Cerebellar cortex (tissue), 1 donor: ENCODE measurements around the gene VASP.

ENCODE experiments used
- DNase-seq: peaks from one replicate; pipeline ENCODE4 v3.0.0-alpha.2; 2015; ENCODE audit warnings: low spot score

The VASP gene

DNA sequence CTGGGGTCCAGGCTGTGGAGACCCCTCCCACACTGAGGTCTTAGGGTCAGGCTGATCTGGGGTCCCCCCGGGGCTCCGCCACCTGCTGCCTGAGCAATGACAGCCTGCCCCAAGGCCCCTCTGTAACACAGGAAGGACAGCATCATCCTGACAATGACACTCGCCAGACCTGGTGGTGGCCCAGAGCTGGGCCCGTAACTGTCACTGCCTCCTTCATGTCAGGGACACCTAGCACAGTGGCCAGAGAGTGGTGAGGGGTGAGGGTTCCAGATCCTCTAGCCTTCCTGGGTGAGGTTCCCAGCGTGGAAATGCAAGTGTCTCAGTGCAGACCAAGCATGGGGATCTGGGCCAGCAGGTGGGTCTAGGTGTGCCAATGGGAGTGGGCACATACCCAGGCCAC is 49.6 kb downstream of the VASP start:
- no peak for DNase-seq

DNA sequence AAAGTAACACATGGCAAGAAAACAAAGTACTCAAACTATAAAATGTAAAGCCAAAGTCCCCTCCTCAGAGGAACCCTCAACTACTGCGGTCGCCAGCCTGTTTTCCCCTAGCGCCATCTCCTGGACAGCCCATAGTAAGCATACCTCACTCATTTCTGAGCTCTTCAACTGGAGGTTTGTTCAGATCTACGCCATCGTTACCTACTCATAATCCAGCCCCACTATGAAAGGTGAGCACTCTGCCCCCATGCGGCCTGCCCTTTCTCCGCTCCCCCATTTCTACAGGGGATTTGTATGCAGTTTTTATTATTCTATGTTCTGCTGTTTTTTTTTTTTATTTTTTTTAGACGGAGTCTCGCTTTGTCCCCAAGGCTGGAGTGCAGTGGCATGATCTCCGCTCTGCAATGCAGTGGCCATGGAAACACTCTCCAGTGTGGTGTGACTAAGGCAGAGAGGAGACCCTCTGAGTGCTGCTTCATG is 51.2 kb downstream of the VASP start:
- peak; percentile 61 for DNase-seq

DNA sequence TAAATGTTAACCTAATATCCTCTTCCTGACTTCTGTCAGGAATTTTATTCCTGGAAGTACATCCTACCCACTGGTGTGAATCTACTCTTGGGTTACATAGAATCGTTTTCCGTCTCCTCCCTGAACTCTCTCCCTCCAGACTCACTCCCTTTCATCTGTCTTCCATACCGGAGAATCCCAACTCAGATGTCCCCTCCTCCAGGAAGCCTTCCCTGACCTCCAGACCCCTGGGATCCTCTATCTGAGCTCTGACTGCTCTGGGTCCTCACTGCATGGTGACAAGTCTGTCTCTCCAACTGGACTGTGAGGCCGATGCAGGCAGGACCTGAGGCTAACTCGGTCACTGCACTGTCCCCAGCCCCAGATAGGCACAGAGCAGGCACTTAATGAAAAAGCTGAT is 52.8 kb downstream of the VASP start:
- no peak for DNase-seq

DNA sequence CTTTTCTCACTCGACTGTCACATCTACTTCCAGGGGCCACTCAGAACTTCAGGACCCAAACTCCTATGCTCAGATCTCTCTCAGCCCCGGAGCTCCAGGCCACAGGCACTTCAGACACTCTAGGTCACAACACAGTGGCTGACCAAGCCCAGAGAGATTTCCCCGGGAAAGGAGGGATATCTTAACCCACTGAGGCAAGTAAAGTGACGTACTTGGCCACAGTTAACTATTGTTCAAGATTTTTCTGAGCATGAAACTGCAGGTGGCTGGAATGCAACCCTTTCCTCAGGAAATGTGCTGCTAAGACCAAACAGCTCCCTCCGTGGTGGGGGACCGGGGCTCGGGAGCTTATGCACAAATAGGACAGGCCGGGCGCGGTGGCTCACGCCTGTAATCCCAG is 53.4 kb downstream of the VASP start:
- DNase-seq: no peak

DNA sequence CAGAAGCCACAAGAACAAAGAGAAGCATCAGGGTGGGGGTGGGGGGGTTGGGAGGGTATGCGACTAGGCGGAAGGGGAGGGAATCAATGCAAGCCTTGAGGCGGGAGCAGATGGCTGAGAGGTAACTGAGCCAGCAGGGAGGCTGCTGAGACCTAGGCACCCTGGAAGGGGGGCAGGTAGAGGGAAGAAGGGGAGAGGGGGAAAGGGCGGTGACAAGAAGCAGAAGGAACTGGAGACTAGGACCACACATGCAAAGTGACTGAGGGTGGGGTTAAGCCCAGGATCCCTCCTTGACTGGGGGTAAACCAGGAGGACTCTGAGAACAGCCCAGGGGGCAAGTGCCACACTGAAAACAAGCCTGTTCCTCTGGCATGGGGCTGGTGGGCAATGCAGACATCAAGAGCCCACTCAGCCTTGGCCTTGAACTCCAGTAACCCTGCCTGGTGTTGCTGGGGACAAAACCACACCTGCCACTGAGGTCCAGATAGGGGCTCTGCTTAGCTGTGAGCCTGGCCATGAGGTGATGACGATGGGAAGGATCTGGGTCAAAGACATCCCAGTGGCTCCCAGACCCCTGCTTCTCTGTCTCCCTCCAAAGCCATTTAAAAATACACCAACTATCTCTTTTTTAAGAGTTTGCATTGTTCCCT is 57.0 kb downstream of the VASP start:
- DNase-seq: no peak

DNA sequence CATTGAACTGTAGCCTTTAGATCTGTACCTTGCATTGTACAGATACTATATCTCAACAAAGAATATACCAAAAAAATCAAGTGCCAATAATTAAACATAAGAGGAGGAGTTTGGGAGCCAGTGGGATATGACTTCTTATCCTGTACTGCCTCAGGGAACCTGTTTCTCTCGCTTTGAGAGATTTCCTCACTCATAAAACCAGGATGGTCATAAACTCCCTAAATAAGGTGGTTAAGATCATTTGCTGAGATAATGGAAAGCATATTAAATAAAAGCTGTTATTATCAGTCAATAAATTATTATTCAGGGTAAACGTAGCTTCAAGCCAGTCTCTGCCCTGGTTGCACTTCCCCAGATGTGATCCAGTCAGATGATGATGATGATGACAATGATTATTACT is 60.3 kb downstream of the VASP start:
- no peak for DNase-seq

DNA sequence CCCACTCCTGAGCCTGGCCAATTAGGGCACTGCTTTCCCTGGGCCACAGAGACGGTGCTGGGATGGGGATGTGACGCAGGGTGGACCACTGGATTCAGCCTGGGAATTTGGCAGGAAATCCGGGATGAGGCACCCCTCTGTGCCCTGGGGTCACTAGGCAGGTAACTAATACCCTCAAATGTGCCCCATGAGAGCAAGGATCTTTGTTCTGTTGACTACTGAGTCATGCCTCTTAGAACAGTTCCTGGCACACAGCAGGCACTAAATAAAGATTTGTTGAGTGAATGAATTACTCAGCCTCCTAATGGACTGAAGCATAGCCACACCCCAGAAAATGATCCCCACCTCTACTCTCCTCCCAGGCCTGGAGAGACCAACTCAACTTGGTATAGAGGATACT is 61.5 kb downstream of the VASP start:
- DNase-seq: no peak

DNA sequence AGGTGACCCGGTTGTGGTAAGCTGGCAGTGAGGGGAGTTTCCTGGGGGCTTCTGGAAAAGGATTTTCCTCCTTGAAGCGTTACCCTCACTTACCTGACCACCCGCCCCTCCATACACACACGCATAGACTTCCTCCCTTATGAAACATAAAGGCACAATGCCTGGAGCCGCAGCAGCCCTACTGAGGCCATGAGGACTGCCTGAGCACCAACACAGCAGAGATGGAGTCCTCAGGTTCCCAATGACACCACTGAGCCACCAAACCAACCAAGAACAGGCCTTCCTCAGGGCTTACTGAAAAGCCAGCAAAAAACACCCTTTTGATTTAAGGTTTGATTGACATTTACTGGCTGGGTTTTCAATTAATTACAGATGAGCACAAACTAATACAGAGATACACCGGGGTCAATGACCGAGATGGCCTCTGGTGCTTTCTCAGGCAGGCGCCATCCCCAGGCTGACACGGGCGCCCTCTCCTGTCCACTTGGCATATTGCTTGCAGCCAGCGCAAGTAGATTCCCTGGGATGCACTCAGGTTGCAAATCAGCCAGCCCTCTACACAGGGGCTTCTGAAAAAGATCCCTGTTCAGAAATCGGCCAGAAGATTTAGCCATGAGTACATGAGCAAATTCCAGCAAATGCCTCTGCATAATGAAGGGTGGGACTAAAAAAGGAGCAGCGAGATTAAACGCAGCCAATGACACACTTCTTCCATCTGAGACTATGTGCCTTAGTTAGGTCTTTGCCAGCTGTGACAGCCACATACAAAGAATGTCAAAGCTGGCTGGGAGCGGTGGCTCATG is 62.5 kb downstream of the VASP start:
- DNase-seq: peak; percentile 53

DNA sequence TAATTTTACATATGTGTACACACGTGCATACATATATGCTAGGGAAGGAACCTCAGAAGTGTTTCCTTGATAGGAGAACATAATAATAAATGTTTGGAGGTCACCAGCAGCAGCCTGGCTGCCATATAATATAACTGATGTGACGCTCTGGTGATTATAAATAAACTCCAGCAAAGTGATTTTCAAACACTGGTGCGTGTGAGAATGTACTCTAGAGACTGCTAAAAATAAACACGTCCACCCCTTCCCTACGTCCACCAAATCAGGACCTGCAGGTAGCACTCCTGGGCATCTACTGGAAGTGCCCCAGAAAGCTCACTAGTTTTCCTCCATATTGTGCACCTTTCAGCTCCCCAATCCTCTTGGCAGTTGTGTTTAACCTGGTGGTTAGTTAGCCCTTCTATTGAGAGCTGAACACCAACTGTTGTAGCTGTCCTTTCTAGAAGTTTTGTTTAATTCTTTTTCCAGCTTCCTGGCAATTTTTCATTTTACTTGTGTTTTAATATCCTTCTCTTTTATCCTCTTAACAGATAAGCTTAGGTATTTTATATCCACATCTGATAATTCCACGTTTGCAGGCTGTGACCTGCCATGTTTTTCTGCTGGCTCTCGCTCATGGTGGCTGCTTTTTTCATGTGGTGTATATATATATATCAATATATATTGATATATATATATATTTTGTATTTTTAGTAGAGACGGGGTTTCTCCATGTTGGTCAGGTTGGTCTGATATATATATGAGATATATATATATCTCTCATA is 64.4 kb downstream of the VASP start:
- DNase-seq: no peak

DNA sequence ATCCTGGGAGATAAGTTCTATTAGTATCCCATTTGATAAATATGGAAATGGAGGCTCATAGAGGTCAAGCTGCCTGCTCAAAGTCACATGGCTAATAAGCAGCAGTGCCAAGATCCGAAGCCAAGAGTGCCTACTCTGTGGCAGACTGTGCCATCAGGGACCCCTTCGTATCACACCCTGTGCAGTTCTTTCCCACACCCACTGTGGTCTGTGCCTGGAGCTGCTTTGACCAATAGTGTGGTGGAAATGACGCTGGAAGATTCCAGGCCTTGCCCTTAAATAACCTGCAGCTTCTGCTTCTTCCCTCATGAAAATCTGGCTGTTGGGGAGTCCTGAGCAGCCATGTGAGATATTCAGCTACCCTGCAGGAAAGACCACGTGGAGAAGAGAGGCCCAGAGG is 67.2 kb downstream of the VASP start:
- peak; percentile 42 for DNase-seq

DNA sequence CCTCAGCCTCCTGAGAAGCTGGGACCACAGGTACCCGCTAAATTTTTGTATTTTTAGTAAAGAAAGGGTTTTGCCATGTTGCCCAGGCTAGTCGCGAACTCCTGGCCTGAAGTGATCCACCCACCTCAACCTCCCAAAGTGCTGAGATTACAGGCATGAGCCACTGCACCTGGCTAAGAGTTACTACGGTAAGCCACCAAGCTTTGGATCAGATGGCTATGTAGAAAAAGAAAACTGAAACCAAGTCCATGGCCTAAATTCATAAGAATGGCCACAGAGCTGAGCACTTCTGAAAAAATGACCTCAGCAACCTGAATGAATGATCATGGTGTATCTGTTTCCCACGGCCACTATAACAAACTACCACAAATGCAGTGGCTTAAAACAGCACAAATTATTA is 67.9 kb downstream of the VASP start:
- DNase-seq: no peak
